Measurements from ENCODE around the gene RTL10.

- TF ChIP-seq EZH2 (IDR thresholded peaks at IDR 0.05; ENCODE audit: low read depth, low read length, severe bottlenecking) = no peak
- peak in 1 of 2 experiments; percentile 76; a peak in 1 of 3 replicates for TF ChIP-seq EP300 (IDR thresholded peaks at IDR 0.05; ENCODE audit: borderline replicate concordance in 1 of 2, low read depth in 2 of 2, low read length in 2 of 2)
- TF ChIP-seq KDM1A (IDR thresholded peaks at IDR 0.05; ENCODE audit: borderline replicate concordance, low read length) = no peak
- TF ChIP-seq CTCF (IDR thresholded peaks at IDR 0.05; ENCODE audit: control extremely low read depth in 1 of 3, insufficient read depth in 1 of 3, low read depth in 1 of 3, low read length in 3 of 3) = peak in 1 of 3 experiments; percentile 5; a peak in 2 of 4 replicates
- no peak for TF ChIP-seq BCL11A (IDR thresholded peaks at IDR 0.05; ENCODE audit: low read depth in 2 of 2, low read length in 2 of 2)
- no peak for TF ChIP-seq SIX5 (IDR thresholded peaks at IDR 0.05; ENCODE audit: low read depth, low read length)
- TF ChIP-seq CBX5 (IDR thresholded peaks at IDR 0.05; ENCODE audit: low read depth, low read length) = no peak
- TF ChIP-seq PHF8 (conservative IDR thresholded peaks at IDR 0.05; ENCODE audit: low read depth, low read length) = no peak
Measured at GRCh38 chr22:19891317-19892256, 36.9 kb upstream of the RTL10 start.
